ENCODE measurements around the gene TRIM66.

GRCh38 chr11:8649361-8649760, 33.1 kb downstream of the TRIM66 start:
- TF ChIP-seq CTCF (IDR thresholded peaks at IDR 0.05; ENCODE audit: control extremely low read depth in 1 of 3, insufficient read depth in 1 of 3, low read depth in 1 of 3, low read length in 3 of 3) (no peak), TAF1 (IDR thresholded peaks at IDR 0.05; ENCODE audit: low read depth, low read length) (no peak), BRCA1 (IDR thresholded peaks at IDR 0.05; ENCODE audit: low read depth, low read length) (no peak), USF2 (IDR thresholded peaks at IDR 0.05; ENCODE audit: low read length) (no peak), RAD21 (IDR thresholded peaks at IDR 0.05 in 1 of 2, conservative IDR thresholded peaks at IDR 0.05 in 1 of 2; ENCODE audit: low read depth in 2 of 2, low read length in 2 of 2) (no peak), NANOG (IDR thresholded peaks at IDR 0.05; ENCODE audit: insufficient read depth, low read depth, low read length, poor library complexity, severe bottlenecking) (no peak)
